HepG2 (cell line): ENCODE measurements around the gene DCTN2. TPM values are rescaled to one million over a fixed set of nuclear protein-coding genes. Genes with fewer than 3 reads are reported as not detected.

Source experiments
- ATAC-seq: fragments of 200-7000 bp; cut with Tn5 transposase; 3 replicates; pipeline ENCODE4 v1.9.1; 2020; ENCODE audit warnings: mild to moderate bottlenecking, moderate library complexity
- BruUV-seq: library from RNA; stranded (reverse); fragments of 400-500 nt; replicated peaks from 2 replicates; lab custom pipeline; 2021; lab: Mats Ljungman, UMichigan
- CTCF ChIA-PET: fragments of 300-600 bp; formaldehyde crosslinking; extraction: SDS; loops from one replicate; lab custom pipeline; 2021; ENCODE audit warnings: low total read pairs, inconsistent platforms, low intra/inter-chr PET ratio; lab: Yijun Ruan, JAX
- POLR2A ChIA-PET: fragments of 350-600 bp; sonication (Branson Sonifier 250); formaldehyde crosslinking; loops from one replicate; lab custom pipeline; 2020; ENCODE audit warnings: antibody characterized with exemption, inconsistent platforms; lab: Yijun Ruan, JAX
- DNase-seq: peaks from one replicate; pipeline ENCODE4 v3.0.0-alpha.2; 2015; ENCODE audit warnings: low spot score
- FAIRE-seq: peaks from 3 replicates; lab custom pipeline; 2011; peaks lifted over from hg19 to GRCh38; lab: Jason Lieb, UNC
- H2AFZ ChIP-seq: one replicate; pipeline ENCODE4 v1.6.1; 2011; ENCODE audit warnings: low read length, inconsistent platforms
- H3K27ac ChIP-seq: fragments of 300-600 bp; 3 replicates; pipeline ENCODE4 v1.8.0; 2011; ENCODE audit warnings: mixed run types, mild to moderate bottlenecking, mixed read lengths, low read length, inconsistent platforms; ENCODE audit not compliant: insufficient read depth; ENCODE audit errors: extremely low read length
- H3K27me3 ChIP-seq, 2 experiments: fragments of 200-600 bp in 1 of 2; 2 replicates in 1 of 2; 3 replicates in 1 of 2; pipeline versions ENCODE4 v1.6.0 to v1.8.0; 2011; ENCODE audit warnings: low read length in 2 of 2, mild to moderate bottlenecking in 2 of 2, moderate library complexity in 2 of 2, inconsistent platforms in 1 of 2; ENCODE audit not compliant: insufficient read depth in 2 of 2, control insufficient read depth in 1 of 2
- H3K36me3 ChIP-seq, 2 experiments: fragments of 200-600 bp in 1 of 2; replicated peaks in 1 of 2; 2 replicates in 1 of 2; 3 replicates in 1 of 2; pipeline versions ENCODE4 v1.5.1 to v1.8.0; 2011; ENCODE audit warnings: low read length in 2 of 2, inconsistent platforms in 1 of 2; ENCODE audit not compliant: insufficient read depth in 2 of 2, control insufficient read depth in 1 of 2
- H3K4me1 ChIP-seq: 2 replicates; pipeline ENCODE4 v1.5.1; 2012; ENCODE audit warnings: low read length, inconsistent platforms; ENCODE audit not compliant: insufficient read depth
- H3K4me2 ChIP-seq: 2 replicates; pipeline ENCODE4 v1.6.0; 2011; ENCODE audit warnings: low read depth, low read length, inconsistent platforms
- H3K4me3 ChIP-seq, 3 experiments: fragments of 200-600 bp in 1 of 3; sonication (generic), shearing (Covaris generic) in 1 of 3; replicated peaks in 1 of 3; 2 replicates each; pipeline ENCODE4 v1.5.1; 2011 to 2016; ENCODE audit warnings: low read length in 3 of 3, inconsistent platforms in 2 of 3, low read depth in 2 of 3, mild to moderate bottlenecking in 2 of 3, control low read depth in 1 of 3, mixed read lengths in 1 of 3; ENCODE audit not compliant: insufficient read depth in 1 of 3
- H3K79me2 ChIP-seq: one replicate; pipeline ENCODE4 v1.6.1; 2011; ENCODE audit warnings: low read length, inconsistent platforms; ENCODE audit not compliant: insufficient read depth
- H3K9ac ChIP-seq: 2 replicates; pipeline ENCODE4 v1.6.0; 2011; ENCODE audit warnings: mild to moderate bottlenecking, low read depth, low read length, inconsistent platforms; ENCODE audit not compliant: insufficient read depth
- H3K9me3 ChIP-seq: 2 replicates; pipeline ENCODE4 v1.5.1; 2012; ENCODE audit warnings: mild to moderate bottlenecking, low read length
- H4K20me1 ChIP-seq: 2 replicates; pipeline ENCODE4 v1.6.0; 2011; ENCODE audit warnings: inconsistent platforms, mild to moderate bottlenecking, low read length, moderate library complexity; ENCODE audit not compliant: insufficient read depth
- HIC2 ChIP-seq: sonication (generic); formaldehyde crosslinking; IDR thresholded peaks from 2 replicates; pipeline ENCODE4 v1.9.0; 2022; ENCODE audit warnings: low read depth, missing genetic modification reagents
- PRDM10 ChIP-seq: sonication (generic); formaldehyde crosslinking; IDR thresholded peaks from 2 replicates; pipeline ENCODE4 v1.4.0; 2020; ENCODE audit warnings: low read depth, missing genetic modification reagents
- ZBTB33 ChIP-seq: sonication (generic); formaldehyde crosslinking; IDR thresholded peaks from 2 replicates; pipeline ENCODE4 v1.4.0; 2020; ENCODE audit warnings: missing genetic modification reagents
- ZNF704 ChIP-seq: sonication (generic); formaldehyde crosslinking; IDR thresholded peaks from 2 replicates; pipeline ENCODE4 v1.8.1; 2023; ENCODE audit warnings: mild to moderate bottlenecking, inconsistent platforms, moderate library complexity, missing genetic modification reagents, borderline replicate concordance
- WGBS: methylation state at CpG from one replicate; pipeline ENCODE4 v1.1.6; 2017; ENCODE audit warnings: low lambda C conversion rate; 5-methylcytosine and 5-hydroxymethylcytosine counted together
- in situ Hi-C: cut with HindIII; loops from 2 replicates; pipeline ENCODE4 v1.10.0; 2017; ENCODE audit warnings: low pct_unique_long_range_greater_than_20kb; ENCODE audit not compliant: extremely low pct_ligation_motif_present
- intact Hi-C: fragments of 100-400 bp; cut with micrococcal nuclease; formaldehyde crosslinking; loops from one replicate; pipeline ENCODE4 v1.10.0; 2022; ENCODE audit not compliant: unreplicated experiment
- polyA plus RNA-seq, 8 experiments: library from polyadenylated mRNA; depleted of rRNA in 3 of 8; stranded (reverse) in 7 of 8; unstranded in 1 of 8; fragments of >200 nt; fragmentation: Illumina TruSeq in 4 of 8; extraction: Trizol in 4 of 8; gene quantifications; 2 replicates each; pipeline versions ENCODE4 v1.2.1 to v1.2.3, GENCODE V29; 2011 to 2016; ENCODE audit warnings: low read depth in 4 of 8, missing spikeins in 1 of 8, mixed read lengths in 1 of 8; ENCODE audit not compliant: insufficient read depth in 1 of 8
- total RNA-seq, 5 experiments: library from RNA; depleted of rRNA; stranded (reverse); fragments of >200 nt; fragmentation: Illumina TruSeq; extraction: Trizol; gene quantifications; 2 replicates each; pipeline ENCODE4 v1.2.3, GENCODE V29; 2016; ENCODE audit warnings: low read depth in 1 of 5

Gene DCTN2
- total and polyA plus RNA-seq, 2 of the 13 experiments (the other 11 are each of a cell fraction or from before 2014, with no cell fraction given), result 72.0 to 77.4 TPM

- TF ChIP-seq ZNF704 (CRISPR knock-in tag) (no peak), ZBTB33 (peak; percentile 35; the same call in 1 of the 2 replicates), HIC2 (CRISPR knock-in tag) (no peak), PRDM10 (CRISPR knock-in tag) (no peak)
- TF ChIP-seq, all 625 proteins: peak for 1
- no peak overlapping the region for H3K4me3 ChIP-seq
- H3K4me1 ChIP-seq, result peaks cover 10% of the 10 kb centered on the region
- H2AFZ ChIP-seq, result no peak overlapping the region
- 96% methylated on average over 9 of the region's 9 CpGs for WGBS
- no peaks in the 10 kb centered on the region for H3K27me3 ChIP-seq
- ChIA-PET POLR2A (interaction anchor here (9.0 kb wide), 1 partner anchor 20 kb away, joined by 90 read pairs; the partner anchor contains the start of gene DDIT3), CTCF (no interaction called here)
- no peaks in the 10 kb centered on the region for H4K20me1 ChIP-seq
- DNase-seq, result no peak
- no TSS peak for BruUV-seq
- no peak for ATAC-seq
- no peak overlapping the region for H3K4me2 ChIP-seq
- H3K27ac ChIP-seq, result no peak overlapping the region
- H3K79me2 ChIP-seq, result no peaks in the 10 kb centered on the region
- no peaks in the 10 kb centered on the region for H3K9me3 ChIP-seq
- H3K36me3 ChIP-seq, result peaks cover 17 to 48% of the 10 kb centered on the region in 2 experiments; a peak in 4 of 5 replicates
- in situ Hi-C loops (no loop called here), intact Hi-C loops (no loop called here)
- no peak for FAIRE-seq
- H3K9ac ChIP-seq, result no peak overlapping the region
Measured at GRCh38 chr12:57498132-57498502, 48.9 kb downstream of the DCTN2 start.
